Lower leg skin (tissue), 4 donors: ENCODE data around the gene OR4K5. TPM values are rescaled to one million over a fixed set of nuclear protein-coding genes. Genes with fewer than 3 reads are reported as not detected.
"Not testable (repeated sequence)": the region's sequence is repeated elsewhere in the genome, so short reads cannot be mapped to it uniquely, and the experiment has no call there.

Source experiments
- DNase-seq, 2 donors: peaks; one replicate each; pipeline ENCODE4 v3.0.0-alpha.2; 2019; ENCODE audit warnings: low spot score in 2 of 2
- H3K4me3 ChIP-seq: fragments of 200-600 bp; sonication (generic); 2 replicates; pipeline ENCODE4 v1.5.1; 2017; ENCODE audit warnings: mild to moderate bottlenecking, low read depth; ENCODE audit not compliant: poor library complexity, severe bottlenecking
- POLR2A ChIP-seq, 2 donors: fragments of 450-650 bp; IDR thresholded peaks; one replicate each; pipeline ENCODE4 v1.6.1; 2016 to 2017; ENCODE audit warnings: antibody characterized with exemption in 2 of 2, mild to moderate bottlenecking in 1 of 2, moderate library complexity in 1 of 2
- WGBS, 2 donors: methylation state at CpG; one replicate each; pipeline ENCODE4 v1.1.5; 2018; 5-methylcytosine and 5-hydroxymethylcytosine counted together
- intact Hi-C: fragments of 100-400 bp; cut with DNase I; formaldehyde crosslinking; loops from one replicate; pipeline ENCODE4 v1.15.0; 2023; ENCODE audit warnings: low total_unique reads
- total RNA-seq, 4 donors: library from RNA; depleted of rRNA; stranded (reverse); fragments of >200 nt; gene quantifications; one replicate each; pipeline ENCODE4 v1.1.0, GENCODE V29; 2016
- TF ChIP-seq, protein P1 (sequence below), 3 donors: fragments of 450-650 bp; IDR thresholded peaks; one replicate each; pipeline ENCODE4 v1.5.1; 2016; ENCODE audit warnings: antibody characterized with exemption in 3 of 3, mild to moderate bottlenecking in 3 of 3, moderate library complexity in 2 of 3

The OR4K5 gene
- total RNA-seq, 4 donors from 2014 or later = not detected

DNA sequence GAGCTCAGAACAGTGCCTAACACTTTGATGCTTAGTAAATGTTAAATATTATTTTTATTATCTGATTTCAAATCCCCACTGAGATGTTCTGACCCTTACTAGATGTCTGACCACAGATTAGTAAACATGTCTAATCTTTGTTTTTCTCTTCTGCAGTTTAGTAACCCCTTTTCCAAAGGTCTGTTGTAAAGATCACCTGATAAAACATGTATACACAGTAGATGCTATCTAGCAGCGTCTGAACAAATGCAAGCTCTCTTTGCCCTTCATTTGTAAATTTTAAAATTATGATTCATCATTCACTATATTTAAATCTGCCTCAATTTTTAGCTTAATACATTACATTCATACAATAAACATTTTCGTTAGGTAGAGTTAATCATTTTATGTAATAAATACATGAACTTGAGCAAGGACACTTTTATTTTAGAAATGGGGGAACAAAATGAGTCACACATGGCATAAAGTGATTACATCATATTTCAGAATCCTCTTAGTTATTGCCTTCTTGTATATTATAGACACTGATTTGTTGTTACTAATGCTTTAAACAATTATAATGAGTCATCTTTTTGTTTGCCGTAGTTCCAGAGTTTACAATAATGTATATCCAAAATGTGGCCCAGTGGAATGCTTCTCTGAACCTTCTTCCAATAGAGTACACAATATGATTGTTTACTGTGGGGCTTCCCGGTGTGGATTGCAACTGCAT is 1.7 kb upstream of the OR4K5 start:
- H3K4me3 ChIP-seq = no peak overlapping the region
- 50 to 55% methylated on average over 4 of the region's 4 CpGs for WGBS, 2 donors
- no peak for DNase-seq
- no peak for TF ChIP-seq POLR2A (IDR thresholded peaks at IDR 0.05)
- TF ChIP-seq, protein P1, sequence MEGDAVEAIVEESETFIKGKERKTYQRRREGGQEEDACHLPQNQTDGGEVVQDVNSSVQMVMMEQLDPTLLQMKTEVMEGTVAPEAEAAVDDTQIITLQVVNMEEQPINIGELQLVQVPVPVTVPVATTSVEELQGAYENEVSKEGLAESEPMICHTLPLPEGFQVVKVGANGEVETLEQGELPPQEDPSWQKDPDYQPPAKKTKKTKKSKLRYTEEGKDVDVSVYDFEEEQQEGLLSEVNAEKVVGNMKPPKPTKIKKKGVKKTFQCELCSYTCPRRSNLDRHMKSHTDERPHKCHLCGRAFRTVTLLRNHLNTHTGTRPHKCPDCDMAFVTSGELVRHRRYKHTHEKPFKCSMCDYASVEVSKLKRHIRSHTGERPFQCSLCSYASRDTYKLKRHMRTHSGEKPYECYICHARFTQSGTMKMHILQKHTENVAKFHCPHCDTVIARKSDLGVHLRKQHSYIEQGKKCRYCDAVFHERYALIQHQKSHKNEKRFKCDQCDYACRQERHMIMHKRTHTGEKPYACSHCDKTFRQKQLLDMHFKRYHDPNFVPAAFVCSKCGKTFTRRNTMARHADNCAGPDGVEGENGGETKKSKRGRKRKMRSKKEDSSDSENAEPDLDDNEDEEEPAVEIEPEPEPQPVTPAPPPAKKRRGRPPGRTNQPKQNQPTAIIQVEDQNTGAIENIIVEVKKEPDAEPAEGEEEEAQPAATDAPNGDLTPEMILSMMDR (IDR thresholded peaks at IDR 0.05) = no peak
- intact Hi-C loops = no loop called here

DNA sequence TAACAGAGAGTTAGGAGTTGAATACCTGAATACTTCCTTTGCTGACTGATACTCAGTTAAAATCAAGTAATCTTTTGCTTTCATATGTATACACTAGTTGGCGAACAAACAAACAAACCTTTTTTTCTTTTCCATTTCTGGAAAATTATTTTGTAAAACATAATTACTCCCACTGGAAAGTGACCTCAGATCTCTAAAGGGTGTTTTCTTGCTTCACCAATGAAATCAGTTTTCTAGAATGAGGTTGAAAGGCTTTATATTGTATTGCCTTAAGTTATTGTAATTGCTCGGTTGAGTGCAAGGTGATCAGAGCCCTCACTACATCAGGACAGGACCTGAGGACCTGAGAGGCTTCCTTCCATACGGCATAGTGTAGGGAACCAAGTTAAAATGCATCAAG is 10.2 kb downstream of the OR4K5 start, which contains the start of gene OR4K1:
Gene OR4K1, plus strand, starts transcription at position 301 of the 400 bp plus-strand sequence. CDS start 4,750 bp downstream, outside the sequence.
- DNase-seq = no peak
- no peak for TF ChIP-seq POLR2A (IDR thresholded peaks at IDR 0.05)
- TF ChIP-seq, protein P1 (IDR thresholded peaks at IDR 0.05) = no peak
- no peak within 1 kb of the TSS for H3K4me3 ChIP-seq
- intact Hi-C loops = no loop called here
- WGBS, 2 donors = 62 to 63% methylated on average over 3 of the region's 3 CpGs

- WGBS, 2 donors = 81 to 91% methylated on average over 1 of the region's 1 CpG
- TF ChIP-seq, protein P1 (IDR thresholded peaks at IDR 0.05) = no peak
- no peak for TF ChIP-seq POLR2A (IDR thresholded peaks at IDR 0.05)
- intact Hi-C loops = no loop called here
- no peak for DNase-seq
- no peak overlapping the region for H3K4me3 ChIP-seq
Measured at GRCh38 chr14:19941668-19942067, 21.3 kb downstream of the OR4K5 start.

DNA sequence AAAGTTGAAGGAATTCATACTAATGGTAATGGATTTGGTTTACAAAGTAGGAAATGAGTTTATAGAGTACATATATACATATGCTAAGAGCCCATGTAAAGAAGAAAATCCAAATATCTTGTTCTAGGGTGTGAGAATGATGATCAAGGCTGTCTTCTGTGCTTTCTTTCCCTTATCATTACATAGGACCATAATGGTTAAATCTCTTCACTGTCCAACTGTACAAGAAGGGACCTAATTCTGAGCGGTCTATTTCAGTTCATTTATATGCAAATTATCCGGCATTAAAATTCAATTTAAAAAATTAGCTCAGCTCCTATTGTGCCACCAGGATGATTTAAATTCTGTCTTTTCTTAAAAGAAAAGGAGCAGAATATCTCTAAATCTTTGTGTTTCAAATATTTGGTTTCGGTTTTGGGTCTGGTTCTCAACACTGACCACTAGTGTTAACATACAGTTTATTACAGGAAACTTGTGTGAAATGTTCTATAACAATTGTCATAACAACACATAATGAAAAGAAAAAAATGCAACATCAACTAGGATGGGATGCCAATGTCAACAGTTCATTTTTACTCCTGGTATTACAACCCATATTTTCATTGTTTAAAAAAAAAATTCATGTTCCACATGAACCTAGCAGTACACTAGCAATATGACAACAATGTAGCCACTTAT is 27.1 kb downstream of the OR4K5 start:
- no peak for DNase-seq
- TF ChIP-seq, protein P1 (IDR thresholded peaks at IDR 0.05) = no peak
- no peak for TF ChIP-seq POLR2A (IDR thresholded peaks at IDR 0.05)
- intact Hi-C loops = no loop called here
- WGBS, 2 donors = 79 to 85% methylated on average over 3 of the region's 3 CpGs
- no peak overlapping the region for H3K4me3 ChIP-seq

GRCh38 chr14:19949218-19949617 is 28.8 kb downstream of the OR4K5 start:
- WGBS, 2 donors = 50 to 69% methylated on average over 2 of the region's 2 CpGs
- no peak overlapping the region for H3K4me3 ChIP-seq
- TF ChIP-seq, protein P1 (IDR thresholded peaks at IDR 0.05) = no peak
- no peak for TF ChIP-seq POLR2A (IDR thresholded peaks at IDR 0.05)
- DNase-seq = no peak
- intact Hi-C loops = no loop called here

- H3K4me3 ChIP-seq, intact Hi-C loops, DNase-seq: not testable (repeated sequence)
- 47 to 64% methylated on average over 2 of the region's 2 CpGs for WGBS, 2 donors
Measured at GRCh38 chr14:19969735-19970134, 49.3 kb downstream of the OR4K5 start.
